Stimulated activated CD8-positive, alpha-beta memory T cell treated with anti-CD3 and anti-CD28 coated beads, Interleukin-15, amount 100 ng/mL, for 24 hours (primary cell): ENCODE data around the gene IL17RD.

ENCODE experiments used
- DNase-seq: peaks from one replicate; pipeline ENCODE4 v3.0.0-alpha.2; 2020; ENCODE audit warnings: low read depth

IL17RD gene

GRCh38 chr3:57158813-57159738 is 6.1 kb downstream of the IL17RD start:
- no peak for DNase-seq

GRCh38 chr3:57158325-57158724 is 6.8 kb downstream of the IL17RD start:
- no peak for DNase-seq

- no peak for DNase-seq
Observed at GRCh38 chr3:57157545-57157944, 7.6 kb downstream of the IL17RD start.

GRCh38 chr3:57155310-57155643 is 9.9 kb downstream of the IL17RD start:
- no peak for DNase-seq

GRCh38 chr3:57154470-57155309 is 10.5 kb downstream of the IL17RD start:
- DNase-seq: no peak

- DNase-seq: no peak
Observed at GRCh38 chr3:57152151-57153143, 12.7 kb downstream of the IL17RD start.

- no peak for DNase-seq
Observed at GRCh38 chr3:57151749-57152148, 13.4 kb downstream of the IL17RD start.

GRCh38 chr3:57151021-57151449 is 14.1 kb downstream of the IL17RD start:
- DNase-seq: no peak

- DNase-seq: no peak
Observed at GRCh38 chr3:57150113-57150581, 15.0 kb downstream of the IL17RD start.

GRCh38 chr3:57147071-57147470 is 18.1 kb downstream of the IL17RD start:
- no peak for DNase-seq

- DNase-seq: no peak
Observed at GRCh38 chr3:57145852-57146251, 19.3 kb downstream of the IL17RD start.

- DNase-seq: no peak
Observed at GRCh38 chr3:57144952-57145351, 20.2 kb downstream of the IL17RD start.

- DNase-seq: no peak
Observed at GRCh38 chr3:57143886-57144459, 21.2 kb downstream of the IL17RD start.

- no peak for DNase-seq
Observed at GRCh38 chr3:57142411-57142723, 22.8 kb downstream of the IL17RD start.

- no peak for DNase-seq
Observed at GRCh38 chr3:57141719-57142410, 23.3 kb downstream of the IL17RD start.

GRCh38 chr3:57140894-57141293 is 24.3 kb downstream of the IL17RD start:
- DNase-seq: no peak

GRCh38 chr3:57135964-57136719 is 29.0 kb downstream of the IL17RD start:
- DNase-seq: no peak

GRCh38 chr3:57133157-57133556 is 32.0 kb downstream of the IL17RD start:
- no peak for DNase-seq

- no peak for DNase-seq
Observed at GRCh38 chr3:57132674-57133073, 32.5 kb downstream of the IL17RD start.

- DNase-seq: no peak
Observed at GRCh38 chr3:57131210-57131588, 34.0 kb downstream of the IL17RD start.
